Measurements from ENCODE around the gene LRRC8E.

GRCh38 chr19:7850000-7850813 is 38.1 kb upstream of the LRRC8E start:
- TF ChIP-seq CTCF (IDR thresholded peaks at IDR 0.05) (no peak), POLR2A (IDR thresholded peaks at IDR 0.05) (no peak)

Measured in uterus (tissue), 2 donors.